GM04503 (cell line): ENCODE measurements around the gene CD96.

Experiments
- DNase-seq: peaks from one replicate; pipeline ENCODE4 v3.0.0-alpha.2; 2012; ENCODE audit warnings: low read depth

CD96 gene

DNA sequence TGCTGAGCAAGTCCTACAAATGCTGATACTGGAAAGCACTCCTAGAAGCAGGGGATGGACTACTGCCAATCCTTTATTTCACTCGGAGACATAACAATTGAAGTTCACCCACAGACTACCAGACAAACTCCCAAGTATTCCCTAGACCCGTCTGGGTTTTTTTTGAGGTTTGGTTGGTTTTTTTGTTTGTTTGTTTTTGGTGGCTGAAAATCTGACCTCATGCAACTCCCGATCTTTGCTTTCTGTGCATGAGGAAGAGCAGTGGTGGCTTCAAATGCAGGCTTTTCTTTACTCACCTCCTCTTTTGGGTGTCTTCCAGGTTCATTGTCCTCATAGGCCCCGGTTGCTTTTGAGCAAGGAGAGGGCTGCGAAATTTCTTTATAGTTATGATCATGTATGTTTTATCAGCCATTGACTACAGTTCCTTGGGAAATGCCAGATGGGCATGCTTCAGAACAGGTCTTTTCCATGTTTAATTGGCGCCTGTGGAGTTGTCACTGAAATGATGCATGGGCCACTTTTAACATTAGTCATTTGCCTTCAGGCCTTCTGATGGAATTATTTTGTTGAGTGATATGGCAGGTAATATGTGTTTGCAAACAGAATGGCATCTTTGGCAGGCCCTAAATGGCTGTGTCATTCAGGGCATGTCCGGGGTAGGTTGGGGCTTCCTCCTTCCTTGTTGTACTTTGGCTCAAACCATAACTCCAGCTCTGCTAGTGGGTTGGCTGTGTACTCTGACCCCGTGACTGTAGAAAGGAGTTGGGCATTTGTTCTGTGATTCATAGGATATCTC, 134.4 kb downstream of the CD96 start:
- DNase-seq: no peak

DNA sequence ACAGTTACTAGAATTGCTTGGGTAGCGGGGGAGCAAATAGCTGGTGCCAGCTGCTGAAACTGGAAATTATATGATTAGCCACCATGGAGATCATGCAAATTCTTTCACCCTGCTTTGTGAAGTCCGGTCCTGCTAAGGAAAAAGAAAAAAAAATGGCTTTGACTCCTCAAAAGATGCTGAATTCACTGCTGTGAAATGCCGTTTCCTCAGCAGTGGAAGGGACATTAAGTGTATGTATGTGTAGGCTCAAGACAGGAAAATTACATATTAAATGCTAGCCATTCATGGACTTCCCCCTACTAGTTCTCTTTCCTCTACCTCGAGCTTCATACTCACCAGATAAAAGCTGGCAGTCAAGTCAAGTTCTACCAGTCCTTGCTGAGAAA, 135.0 kb downstream of the CD96 start:
- DNase-seq: no peak

DNA sequence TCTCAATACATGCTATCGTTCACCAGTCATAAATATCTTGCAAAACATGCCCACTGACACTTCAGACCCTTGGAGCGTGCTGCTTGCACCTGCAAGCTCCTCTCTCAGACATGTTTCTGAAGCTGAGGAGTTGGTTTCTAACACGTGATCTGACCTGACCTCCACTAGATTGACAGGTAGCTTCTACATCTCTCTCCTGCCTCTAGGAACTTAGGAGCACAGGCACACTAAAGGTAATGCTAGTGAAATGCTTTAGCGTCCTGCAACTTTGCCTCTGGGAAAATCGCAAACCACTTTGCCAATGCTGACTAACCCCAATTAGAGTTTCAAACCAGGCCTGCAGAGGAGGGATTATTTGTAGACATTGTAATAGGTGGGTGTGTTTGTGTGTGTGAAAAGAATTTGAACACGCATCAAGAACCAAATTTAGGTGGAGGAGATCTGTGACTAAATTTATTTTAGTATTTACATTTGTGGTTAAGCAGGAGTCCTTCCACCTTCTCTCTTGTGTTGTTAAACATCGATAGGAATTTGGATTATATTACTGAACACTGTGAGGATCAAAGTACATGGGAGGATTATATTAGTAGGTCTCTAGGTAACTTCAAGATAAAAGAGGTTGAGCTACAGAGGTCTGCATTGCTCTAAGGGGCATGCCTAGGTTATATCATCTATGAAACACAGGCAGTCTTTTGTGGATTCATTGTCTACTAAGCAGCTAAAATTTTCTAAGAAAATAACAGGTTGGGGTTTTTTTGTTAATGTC, 139.8 kb downstream of the CD96 start:
- no peak for DNase-seq

GRCh38 chr3:111684640-111685039, 142.6 kb downstream of the CD96 start:
- DNase-seq: no peak

DNA sequence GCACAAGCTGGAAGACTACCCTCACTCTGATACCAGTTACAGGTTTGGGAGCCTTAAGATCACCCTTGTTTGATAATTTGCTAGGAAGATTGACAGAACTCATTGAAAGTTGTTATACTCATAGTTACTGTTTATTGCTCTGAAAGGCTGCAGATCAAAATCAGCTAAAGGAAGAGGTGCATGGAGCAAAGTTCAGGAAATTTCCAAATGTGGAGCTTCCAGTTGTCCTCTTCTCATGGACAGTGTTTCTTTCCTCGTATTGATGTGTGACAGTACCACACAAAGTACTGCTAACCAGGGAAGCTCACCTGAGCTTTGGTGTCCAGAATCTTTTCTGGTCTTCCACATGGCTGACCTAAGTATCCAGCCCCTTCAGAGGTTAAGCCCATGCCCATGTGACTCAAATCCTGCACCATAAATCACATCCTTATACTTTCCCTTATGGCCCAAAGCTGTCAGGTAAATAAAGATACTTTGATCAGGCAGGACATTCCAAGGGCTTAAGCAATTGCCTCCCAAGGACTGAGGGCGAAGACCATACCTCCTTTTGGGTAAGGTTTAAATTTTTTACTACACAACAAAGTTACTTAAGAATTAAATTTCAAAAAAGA, 146.3 kb downstream of the CD96 start:
- no peak for DNase-seq

DNA sequence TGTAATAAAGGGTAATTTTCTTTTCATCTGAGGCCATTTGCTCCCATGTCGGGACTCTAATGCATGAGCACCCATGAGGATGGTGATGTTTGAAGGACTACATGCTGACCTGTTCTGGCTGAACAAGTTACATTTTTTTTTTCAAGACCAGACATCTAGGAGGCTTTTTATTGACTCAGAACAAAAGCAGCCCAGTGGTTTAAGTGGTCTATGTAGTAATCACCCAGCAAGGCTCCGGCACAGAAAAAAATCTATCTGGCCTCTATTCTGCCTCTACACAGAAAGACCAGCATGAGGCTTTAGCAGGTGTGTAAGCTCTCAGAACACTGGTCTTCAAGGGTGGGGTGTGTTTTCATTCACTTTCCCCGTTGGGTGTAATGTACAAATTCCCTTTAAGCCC, 148.2 kb downstream of the CD96 start:
- no peak for DNase-seq

DNA sequence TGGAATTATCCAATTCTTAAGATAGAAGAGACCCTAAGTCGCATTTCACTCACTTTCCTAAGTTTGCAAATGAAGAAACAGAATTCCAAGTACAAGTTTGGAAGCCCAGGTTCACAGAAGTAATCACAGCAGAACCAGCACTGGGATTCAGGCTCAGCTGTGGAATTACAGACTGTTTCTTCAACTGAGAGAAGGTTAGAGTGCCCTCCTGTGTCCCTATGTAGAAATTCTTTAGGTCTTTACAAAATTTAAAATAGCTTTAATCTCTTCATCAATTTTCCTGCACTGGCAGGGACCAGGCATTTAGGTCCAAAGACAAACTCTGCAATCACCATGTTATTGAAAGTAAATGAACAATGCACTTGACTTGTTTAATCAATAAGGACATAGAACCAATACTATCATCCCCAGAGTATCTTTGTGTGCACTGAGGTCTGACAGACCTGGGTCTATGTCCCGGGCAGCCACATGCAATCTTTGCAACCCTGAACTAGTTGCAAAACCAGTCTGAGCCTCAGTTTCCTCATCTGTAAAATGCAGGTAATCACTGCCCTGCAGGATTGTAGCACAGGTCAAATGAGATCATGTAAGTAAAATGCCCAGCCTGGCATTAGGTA, 149.4 kb downstream of the CD96 start:
- no peak for DNase-seq

GRCh38 chr3:111692593-111693552, 150.9 kb downstream of the CD96 start:
- no peak for DNase-seq

- no peak for DNase-seq
These were observed 152.5 kb downstream of the CD96 start for GRCh38 chr3:111694471-111694870.

- peak; percentile 80 for DNase-seq
These were observed 153.7 kb downstream of the CD96 start for GRCh38 chr3:111695636-111696117.

DNA sequence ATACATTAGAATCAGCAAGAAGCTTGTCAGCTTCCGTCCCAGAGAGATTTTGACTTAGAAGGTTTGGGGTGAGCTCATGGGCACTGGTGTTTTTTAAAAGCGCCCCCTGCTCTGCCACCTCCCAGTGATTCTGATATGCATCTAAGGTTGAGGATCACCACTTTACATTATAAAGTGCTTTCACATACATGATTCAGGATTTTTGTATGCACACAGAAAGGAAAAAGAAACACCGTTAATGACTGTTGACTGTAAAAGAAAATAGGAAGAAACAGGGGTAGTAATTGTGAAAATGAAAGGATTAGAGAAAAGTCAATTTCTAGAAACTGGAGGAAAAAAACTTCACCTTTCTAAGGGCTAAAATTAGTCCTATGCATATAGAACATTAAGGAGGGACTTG, 158.1 kb downstream of the CD96 start:
- DNase-seq: no peak

DNA sequence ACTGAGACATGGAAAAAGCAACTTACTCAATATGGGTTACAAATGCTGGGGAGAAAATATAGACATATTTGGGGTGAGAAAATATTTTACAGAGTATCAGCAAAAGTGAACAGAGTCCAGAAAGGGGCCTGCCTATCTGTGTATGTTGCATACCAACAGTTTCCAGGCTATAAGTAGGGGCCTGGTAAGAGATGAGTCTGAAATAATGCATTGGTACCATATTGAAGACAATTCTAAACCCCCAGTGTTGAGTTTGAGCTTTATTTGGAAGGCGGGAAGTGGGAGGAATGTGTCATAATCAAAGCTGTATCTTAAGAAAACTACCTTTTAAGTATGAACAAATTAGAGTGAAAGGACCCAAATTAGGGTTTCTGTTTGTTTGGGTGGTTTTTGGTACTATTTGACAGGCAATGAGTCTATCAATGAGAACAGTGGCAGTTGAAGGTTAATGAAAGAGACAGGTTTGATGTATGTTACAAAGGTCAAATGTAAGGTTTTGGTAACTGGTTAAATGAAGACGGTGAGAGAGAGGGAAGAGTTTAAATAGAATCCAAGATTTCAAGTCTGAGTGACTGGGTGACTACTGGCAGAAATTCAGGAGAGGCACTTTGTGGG, 159.4 kb downstream of the CD96 start:
- no peak for DNase-seq
